ENCODE measurements around the gene EFNB3. TPM values are rescaled to one million over a fixed set of nuclear protein-coding genes. Genes with fewer than 3 reads are reported as not detected.

Gene EFNB3
- 14.1 and 15.5 TPM in 2 replicates for polyA plus RNA-seq (2014; cell fraction: cytosol; rRNA removed)
- polyA plus RNA-seq (2014; cell fraction: nucleus; rRNA removed), result 17.5 and 17.6 TPM in 2 replicates

- DNase-seq (ENCODE audit: low spot score), result peak; percentile 82
These were observed at the start of gene EFNB3 for GRCh38 chr17:7704601-7705268. EFNB3 (plus strand) TSS chr17:7705202; CDS start chr17:7705599, 397 bp downstream.

- no peak for DNase-seq (ENCODE audit: low spot score)
These were observed 49.5 kb upstream of the EFNB3 start for GRCh38 chr17:7655541-7655840.

- peak; percentile 47 for DNase-seq (ENCODE audit: low spot score)
These were observed 47.9 kb upstream of the EFNB3 start for GRCh38 chr17:7656958-7657609.

GRCh38 chr17:7667656-7668406, 37.2 kb upstream of the EFNB3 start:
- no peak for DNase-seq (ENCODE audit: low spot score)

- DNase-seq (ENCODE audit: low spot score), result no peak
These were observed 36.5 kb upstream of the EFNB3 start for GRCh38 chr17:7668482-7668881.

- no peak for DNase-seq (ENCODE audit: low spot score)
These were observed 31.8 kb upstream of the EFNB3 start for GRCh38 chr17:7673239-7673638.

- DNase-seq (ENCODE audit: low spot score), result no peak
These were observed 30.1 kb upstream of the EFNB3 start for GRCh38 chr17:7674934-7675333.

GRCh38 chr17:7676533-7676932, 28.5 kb upstream of the EFNB3 start:
- no peak for DNase-seq (ENCODE audit: low spot score)

GRCh38 chr17:7677388-7678067, 27.5 kb upstream of the EFNB3 start:
- DNase-seq (ENCODE audit: low spot score), result no peak

- no peak for DNase-seq (ENCODE audit: low spot score)
These were observed 20.0 kb upstream of the EFNB3 start for GRCh38 chr17:7684851-7685532.

GRCh38 chr17:7685533-7686221, 19.3 kb upstream of the EFNB3 start:
- DNase-seq (ENCODE audit: low spot score), result peak; percentile 98

- peak; percentile 96 for DNase-seq (ENCODE audit: low spot score)
These were observed 18.6 kb upstream of the EFNB3 start for GRCh38 chr17:7686222-7687071.

- peak; percentile 94 for DNase-seq (ENCODE audit: low spot score)
These were observed 17.7 kb upstream of the EFNB3 start, which contains the start of gene TP53 for GRCh38 chr17:7687072-7687907. TP53 (minus strand) TSS chr17:7687490; CDS start chr17:7676594, 10,896 bp downstream.

GRCh38 chr17:7687908-7688807, 16.8 kb upstream of the EFNB3 start, which contains the start of gene WRAP53:
WRAP53 (plus strand) TSS chr17:7688477; CDS start chr17:7688649, 172 bp downstream.
- DNase-seq (ENCODE audit: low spot score), result peak; percentile 99

- DNase-seq (ENCODE audit: low spot score), result no peak
These were observed 16.1 kb upstream of the EFNB3 start for GRCh38 chr17:7688808-7689316.

- no peak for DNase-seq (ENCODE audit: low spot score)
These were observed 9.4 kb upstream of the EFNB3 start for GRCh38 chr17:7695586-7695985.

- DNase-seq (ENCODE audit: low spot score), result no peak
These were observed 7.0 kb upstream of the EFNB3 start for GRCh38 chr17:7697828-7698588.

Measured in SK-N-DZ (cell line).